HL-60 (cell line): ENCODE measurements around the gene ROBO1.

Experiments used
- DNase-seq, 2 experiments: peaks; one replicate each; pipeline ENCODE4 v3.0.0-alpha.2; 2010 to 2020; ENCODE audit warnings: low read depth in 1 of 2, low spot score in 1 of 2
- H3K27ac ChIP-seq: fragments of 250-450 bp; sonication (Bioruptor Pico); replicated peaks from 2 replicates; pipeline ENCODE4 v1.5.1; 2020; ENCODE audit warnings: mild to moderate bottlenecking, moderate library complexity
- H3K27me3 ChIP-seq: fragments of 250-450 bp; sonication (Bioruptor Pico); 2 replicates; pipeline ENCODE4 v1.5.1; 2021; ENCODE audit warnings: mild to moderate bottlenecking, moderate library complexity; ENCODE audit not compliant: insufficient read depth, poor library complexity, severe bottlenecking
- H3K4me3 ChIP-seq: replicated peaks from 2 replicates; pipeline ENCODE4 v1.5.1; 2011; ENCODE audit warnings: mild to moderate bottlenecking, control low read depth, low read length; ENCODE audit not compliant: insufficient read depth
- GABPA ChIP-seq: IDR thresholded peaks from 2 replicates; pipeline ENCODE4 v1.6.1; 2012; ENCODE audit warnings: low read depth
- POLR2AphosphoS5 ChIP-seq: IDR thresholded peaks from 2 replicates; pipeline ENCODE4 v1.6.1; 2012; ENCODE audit warnings: low read depth
- SPI1 ChIP-seq: IDR thresholded peaks from 2 replicates; pipeline ENCODE4 v1.6.1; 2012; ENCODE audit warnings: low read depth, mild to moderate bottlenecking, borderline replicate concordance
- TF ChIP-seq, protein P1 (sequence below): IDR thresholded peaks from one replicate; pipeline ENCODE4 v1.5.1; 2011; ENCODE audit warnings: low read length, control low read depth, inconsistent platforms; ENCODE audit not compliant: insufficient read depth
- TF ChIP-seq, protein P2 (sequence below): IDR thresholded peaks from 2 replicates; pipeline ENCODE4 v1.6.1; 2012; ENCODE audit warnings: low read depth; ENCODE audit not compliant: insufficient replicate concordance

The ROBO1 gene

DNA sequence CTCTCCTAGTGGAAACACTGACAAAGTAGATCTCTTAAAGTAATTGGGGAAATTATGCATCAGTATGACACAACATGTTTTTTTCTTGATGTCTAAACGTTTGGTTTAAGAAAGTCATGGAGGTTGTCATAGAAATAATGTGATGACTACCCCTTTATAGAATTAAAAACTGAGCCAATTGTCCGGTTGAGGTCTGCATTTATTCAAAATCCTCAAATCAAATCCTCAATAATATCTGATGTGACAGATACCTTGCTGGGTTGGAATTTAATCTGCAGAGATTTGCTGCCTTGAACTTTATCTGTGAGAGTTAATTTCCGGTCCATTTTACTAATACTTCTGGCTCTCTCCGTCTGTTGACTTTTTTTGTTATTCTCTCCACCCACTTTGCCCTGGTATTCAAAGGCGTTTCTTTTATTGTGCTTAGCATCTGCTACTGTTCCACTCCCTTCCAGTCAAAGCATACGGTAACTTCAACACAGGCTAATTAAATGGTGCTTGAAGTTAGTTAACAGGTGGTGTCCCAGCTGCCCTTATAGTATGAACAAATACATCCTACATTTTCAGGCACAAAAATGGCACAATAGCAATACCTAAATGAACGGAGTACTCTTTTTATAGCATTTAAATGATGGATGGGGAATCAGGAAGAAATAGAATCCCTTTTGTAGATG is 628.3 kb downstream of the ROBO1 start:
- no peak overlapping the region for H3K27ac ChIP-seq
- no peaks in the 10 kb centered on the region for H3K27me3 ChIP-seq
- DNase-seq, result no peak
- TF ChIP-seq, protein P1, sequence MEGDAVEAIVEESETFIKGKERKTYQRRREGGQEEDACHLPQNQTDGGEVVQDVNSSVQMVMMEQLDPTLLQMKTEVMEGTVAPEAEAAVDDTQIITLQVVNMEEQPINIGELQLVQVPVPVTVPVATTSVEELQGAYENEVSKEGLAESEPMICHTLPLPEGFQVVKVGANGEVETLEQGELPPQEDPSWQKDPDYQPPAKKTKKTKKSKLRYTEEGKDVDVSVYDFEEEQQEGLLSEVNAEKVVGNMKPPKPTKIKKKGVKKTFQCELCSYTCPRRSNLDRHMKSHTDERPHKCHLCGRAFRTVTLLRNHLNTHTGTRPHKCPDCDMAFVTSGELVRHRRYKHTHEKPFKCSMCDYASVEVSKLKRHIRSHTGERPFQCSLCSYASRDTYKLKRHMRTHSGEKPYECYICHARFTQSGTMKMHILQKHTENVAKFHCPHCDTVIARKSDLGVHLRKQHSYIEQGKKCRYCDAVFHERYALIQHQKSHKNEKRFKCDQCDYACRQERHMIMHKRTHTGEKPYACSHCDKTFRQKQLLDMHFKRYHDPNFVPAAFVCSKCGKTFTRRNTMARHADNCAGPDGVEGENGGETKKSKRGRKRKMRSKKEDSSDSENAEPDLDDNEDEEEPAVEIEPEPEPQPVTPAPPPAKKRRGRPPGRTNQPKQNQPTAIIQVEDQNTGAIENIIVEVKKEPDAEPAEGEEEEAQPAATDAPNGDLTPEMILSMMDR, result no peak
- TF ChIP-seq POLR2AphosphoS5 (no peak), SPI1 (no peak), GABPA (no peak)
- TF ChIP-seq, protein P2, sequence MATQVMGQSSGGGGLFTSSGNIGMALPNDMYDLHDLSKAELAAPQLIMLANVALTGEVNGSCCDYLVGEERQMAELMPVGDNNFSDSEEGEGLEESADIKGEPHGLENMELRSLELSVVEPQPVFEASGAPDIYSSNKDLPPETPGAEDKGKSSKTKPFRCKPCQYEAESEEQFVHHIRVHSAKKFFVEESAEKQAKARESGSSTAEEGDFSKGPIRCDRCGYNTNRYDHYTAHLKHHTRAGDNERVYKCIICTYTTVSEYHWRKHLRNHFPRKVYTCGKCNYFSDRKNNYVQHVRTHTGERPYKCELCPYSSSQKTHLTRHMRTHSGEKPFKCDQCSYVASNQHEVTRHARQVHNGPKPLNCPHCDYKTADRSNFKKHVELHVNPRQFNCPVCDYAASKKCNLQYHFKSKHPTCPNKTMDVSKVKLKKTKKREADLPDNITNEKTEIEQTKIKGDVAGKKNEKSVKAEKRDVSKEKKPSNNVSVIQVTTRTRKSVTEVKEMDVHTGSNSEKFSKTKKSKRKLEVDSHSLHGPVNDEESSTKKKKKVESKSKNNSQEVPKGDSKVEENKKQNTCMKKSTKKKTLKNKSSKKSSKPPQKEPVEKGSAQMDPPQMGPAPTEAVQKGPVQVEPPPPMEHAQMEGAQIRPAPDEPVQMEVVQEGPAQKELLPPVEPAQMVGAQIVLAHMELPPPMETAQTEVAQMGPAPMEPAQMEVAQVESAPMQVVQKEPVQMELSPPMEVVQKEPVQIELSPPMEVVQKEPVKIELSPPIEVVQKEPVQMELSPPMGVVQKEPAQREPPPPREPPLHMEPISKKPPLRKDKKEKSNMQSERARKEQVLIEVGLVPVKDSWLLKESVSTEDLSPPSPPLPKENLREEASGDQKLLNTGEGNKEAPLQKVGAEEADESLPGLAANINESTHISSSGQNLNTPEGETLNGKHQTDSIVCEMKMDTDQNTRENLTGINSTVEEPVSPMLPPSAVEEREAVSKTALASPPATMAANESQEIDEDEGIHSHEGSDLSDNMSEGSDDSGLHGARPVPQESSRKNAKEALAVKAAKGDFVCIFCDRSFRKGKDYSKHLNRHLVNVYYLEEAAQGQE, result no peak
- H3K4me3 ChIP-seq, result no peak overlapping the region

DNA sequence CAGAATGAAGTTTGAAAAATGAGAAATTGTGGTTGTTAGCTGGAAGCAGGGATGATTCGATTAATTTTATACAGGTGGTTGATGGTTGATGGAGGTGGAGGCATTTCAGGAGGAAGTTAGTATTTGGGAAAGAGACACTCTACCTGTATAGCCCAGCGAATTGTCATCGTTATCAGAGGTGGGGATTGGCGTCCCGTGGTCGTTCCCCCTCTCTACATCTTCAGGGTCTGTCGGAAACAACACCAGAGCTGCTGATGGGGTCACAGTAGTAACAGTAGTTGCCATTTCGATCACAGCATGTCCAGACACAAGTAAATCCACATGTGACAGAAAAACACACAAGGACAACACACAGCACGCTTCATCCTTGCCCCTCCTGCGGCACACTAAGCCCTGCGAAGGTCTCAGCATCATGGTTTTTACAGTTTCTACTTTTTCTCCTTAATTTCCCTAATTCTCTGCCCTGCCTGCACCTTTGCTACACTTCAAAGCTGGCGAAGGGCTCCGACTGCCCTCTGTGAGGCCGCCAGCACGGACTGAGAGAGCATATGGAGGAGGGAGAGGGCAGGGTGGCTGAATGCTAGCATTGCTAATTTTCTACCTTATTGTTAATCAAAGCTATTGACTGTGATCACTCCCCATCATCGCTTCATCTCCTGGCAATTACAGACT is 642.3 kb downstream of the ROBO1 start:
- no peaks in the 10 kb centered on the region for H3K27me3 ChIP-seq
- no peak overlapping the region for H3K4me3 ChIP-seq
- no peak overlapping the region for H3K27ac ChIP-seq
- no peak for DNase-seq
- TF ChIP-seq, protein P1, result no peak
- TF ChIP-seq, protein P2, result no peak
- TF ChIP-seq GABPA (no peak), SPI1 (no peak), POLR2AphosphoS5 (no peak)

DNA sequence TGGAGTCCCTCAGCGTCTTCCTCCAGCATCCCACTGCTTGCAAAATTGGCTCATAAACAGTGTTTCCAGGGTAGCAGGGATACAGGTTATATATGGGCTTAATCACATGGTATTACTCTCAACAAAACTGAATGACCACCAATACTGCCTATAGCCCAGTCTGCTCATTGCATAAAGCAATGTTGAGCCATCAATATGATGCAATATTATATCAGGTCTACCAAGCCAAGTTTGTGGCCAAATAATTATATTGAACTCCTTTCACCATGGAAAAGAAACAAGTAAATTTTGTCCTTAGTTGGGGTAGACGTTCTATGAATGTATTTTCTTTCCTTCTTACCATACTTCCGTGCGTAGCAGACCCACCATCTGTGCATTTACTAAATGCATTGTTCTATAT is 652.3 kb downstream of the ROBO1 start:
- no peak overlapping the region for H3K4me3 ChIP-seq
- no peak overlapping the region for H3K27ac ChIP-seq
- TF ChIP-seq, protein P1, result no peak
- TF ChIP-seq SPI1 (no peak), POLR2AphosphoS5 (no peak), GABPA (no peak)
- TF ChIP-seq, protein P2, result no peak
- H3K27me3 ChIP-seq, result no peaks in the 10 kb centered on the region
- no peak for DNase-seq
